Measurements from ENCODE around the gene GTF3A. TPM values are rescaled to one million over a fixed set of nuclear protein-coding genes. Genes with fewer than 3 reads are reported as not detected.

GTF3A gene
- total and polyA plus RNA-seq, 2 of the 8 experiments (the other 6 are each of a cell fraction or from before 2014, with no cell fraction given) = 41.6 to 96.5 TPM

GRCh38 chr13:27396252-27396846 is 28.1 kb upstream of the GTF3A start (continued):
- TF ChIP-seq CHD7 (IDR thresholded peaks at IDR 0.05; ENCODE audit: insufficient replicate concordance, low read length) (no peak), SIRT6 (IDR thresholded peaks at IDR 0.05; ENCODE audit: low read length) (no peak), JUN (IDR thresholded peaks at IDR 0.05; ENCODE audit: low read depth, low read length) (no peak), POU5F1 (IDR thresholded peaks at IDR 0.05; ENCODE audit: low read depth, low read length) (no peak), NANOG (IDR thresholded peaks at IDR 0.05; ENCODE audit: insufficient read depth, low read depth, low read length, poor library complexity, severe bottlenecking) (no peak), TAF1 (IDR thresholded peaks at IDR 0.05; ENCODE audit: low read depth, low read length) (no peak), CEBPB (IDR thresholded peaks at IDR 0.05; ENCODE audit: low read depth, low read length) (no peak), EGR1 (IDR thresholded peaks at IDR 0.05; ENCODE audit: borderline replicate concordance, low read depth, low read length) (no peak), SAP30 (IDR thresholded peaks at IDR 0.05; ENCODE audit: insufficient read depth, insufficient replicate concordance, low read length) (no peak), CHD2 (IDR thresholded peaks at IDR 0.05; ENCODE audit: low read length) (no peak)
